IPS-11a (cell line): ENCODE data around the gene ABCC12.
"Not testable (repeated sequence)": the region's sequence is repeated elsewhere in the genome, so short reads cannot be mapped to it uniquely, and the experiment has no call there.

Experiments
- H3K4me3 ChIP-seq: one replicate; pipeline ENCODE4 v1.5.1; 2013; ENCODE audit warnings: low read depth, low read length, control low read depth

ABCC12 gene

GRCh38 chr16:48166617-48167016, 10.8 kb upstream of the ABCC12 start:
- H3K4me3 ChIP-seq = not testable (repeated sequence)

GRCh38 chr16:48165961-48166578, 10.3 kb upstream of the ABCC12 start:
- no peak overlapping the region for H3K4me3 ChIP-seq

GRCh38 chr16:48164907-48165715, 9.3 kb upstream of the ABCC12 start:
- H3K4me3 ChIP-seq = no peak overlapping the region

- H3K4me3 ChIP-seq = no peak overlapping the region
These were observed 7.1 kb upstream of the ABCC12 start for GRCh38 chr16:48162839-48163410.

GRCh38 chr16:48161906-48162305, 6.1 kb upstream of the ABCC12 start:
- no peak overlapping the region for H3K4me3 ChIP-seq

GRCh38 chr16:48160575-48160974, 4.8 kb upstream of the ABCC12 start:
- no peak overlapping the region for H3K4me3 ChIP-seq

- H3K4me3 ChIP-seq = no peak overlapping the region
These were observed 2.5 kb upstream of the ABCC12 start for GRCh38 chr16:48158296-48158695.

- H3K4me3 ChIP-seq = no peak overlapping the region
These were observed 2.0 kb upstream of the ABCC12 start for GRCh38 chr16:48157794-48158193.

- H3K4me3 ChIP-seq = no peak overlapping the region
These were observed 1.5 kb upstream of the ABCC12 start for GRCh38 chr16:48157302-48157701.

- H3K4me3 ChIP-seq = no peak overlapping the region
These were observed 1.0 kb upstream of the ABCC12 start for GRCh38 chr16:48156790-48157209.

- no peak overlapping the region for H3K4me3 ChIP-seq
These were observed 2.0 kb downstream of the ABCC12 start for GRCh38 chr16:48153774-48154173.

GRCh38 chr16:48152226-48152625, 3.6 kb downstream of the ABCC12 start:
- no peak overlapping the region for H3K4me3 ChIP-seq

GRCh38 chr16:48150707-48151106, 5.1 kb downstream of the ABCC12 start:
- no peak overlapping the region for H3K4me3 ChIP-seq

- H3K4me3 ChIP-seq = no peak overlapping the region
These were observed 9.1 kb downstream of the ABCC12 start for GRCh38 chr16:48146710-48147109.

- H3K4me3 ChIP-seq = no peak overlapping the region
These were observed 9.7 kb downstream of the ABCC12 start for GRCh38 chr16:48146131-48146530.

- no peak overlapping the region for H3K4me3 ChIP-seq
These were observed 11.9 kb downstream of the ABCC12 start for GRCh38 chr16:48143812-48144368.

GRCh38 chr16:48140821-48141220, 15.0 kb downstream of the ABCC12 start:
- H3K4me3 ChIP-seq = no peak overlapping the region

- no peak overlapping the region for H3K4me3 ChIP-seq
These were observed 16.3 kb downstream of the ABCC12 start for GRCh38 chr16:48139517-48139916.

- no peak overlapping the region for H3K4me3 ChIP-seq
These were observed 17.2 kb downstream of the ABCC12 start for GRCh38 chr16:48138543-48138942.

GRCh38 chr16:48137822-48138221, 18.0 kb downstream of the ABCC12 start:
- no peak overlapping the region for H3K4me3 ChIP-seq

GRCh38 chr16:48136547-48137360, 19.0 kb downstream of the ABCC12 start:
- H3K4me3 ChIP-seq = no peak overlapping the region
